ENCODE results near the gene CDO1. TPM values are rescaled to one million over a fixed set of nuclear protein-coding genes. Genes with fewer than 3 reads are reported as not detected.

Gene CDO1
- total and polyA plus RNA-seq, 2 of the 8 experiments (the other 6 are each of a cell fraction or from before 2014, with no cell fraction given), result 26.1 to 29.5 TPM

DNA sequence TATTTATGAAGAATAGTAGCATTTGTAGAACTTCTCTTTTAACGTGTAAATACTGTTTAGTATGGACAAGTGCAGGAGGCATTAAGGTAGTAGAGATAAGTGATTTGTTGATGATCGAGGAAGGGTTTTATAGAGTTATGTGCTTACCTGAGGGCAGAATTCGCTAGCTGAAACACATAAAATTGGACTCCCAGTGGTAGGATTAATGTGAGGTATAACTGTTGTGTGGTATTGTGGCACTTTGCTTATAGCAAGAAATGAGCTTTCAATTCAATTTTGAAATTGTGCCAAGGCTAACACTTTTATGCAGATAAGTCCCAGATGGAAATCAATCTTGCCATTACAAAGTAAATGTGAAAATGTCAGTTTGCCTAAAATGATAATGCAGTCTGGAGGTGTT, 26.5 kb upstream of the CDO1 start (continued):
- TF ChIP-seq SRF (IDR thresholded peaks at IDR 0.05; ENCODE audit: low read depth, low read length), result no peak
- TF ChIP-seq, protein P1, sequence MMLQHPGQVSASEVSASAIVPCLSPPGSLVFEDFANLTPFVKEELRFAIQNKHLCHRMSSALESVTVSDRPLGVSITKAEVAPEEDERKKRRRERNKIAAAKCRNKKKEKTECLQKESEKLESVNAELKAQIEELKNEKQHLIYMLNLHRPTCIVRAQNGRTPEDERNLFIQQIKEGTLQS (IDR thresholded peaks at IDR 0.05; ENCODE audit: insufficient read depth, low read depth, low read length), result no peak
- TF ChIP-seq RBBP5 (IDR thresholded peaks at IDR 0.05; ENCODE audit: borderline replicate concordance, low read depth, low read length), result no peak
- TF ChIP-seq ASH2L (IDR thresholded peaks at IDR 0.05; ENCODE audit: low read length), result no peak
